Omental fat pad (tissue), 4 donors: ENCODE results near the gene SLC38A6. TPM values are rescaled to one million over a fixed set of nuclear protein-coding genes. Genes with fewer than 3 reads are reported as not detected.

Source experiments
- ATAC-seq: fragments of 150-250 bp; one replicate; pipeline ENCODE4 v1.9.1; 2016; ENCODE audit warnings: mild to moderate bottlenecking, moderate library complexity; ENCODE audit not compliant: low FRiP score
- DNase-seq: peaks from one replicate; pipeline ENCODE4 v3.0.0-alpha.2; 2019; ENCODE audit warnings: low spot score
- CTCF ChIP-seq, 3 donors: fragments of 450-650 bp; IDR thresholded peaks; one replicate each; pipeline ENCODE4 v1.5.1; 2016 to 2017; ENCODE audit warnings: antibody characterized with exemption in 3 of 3, mild to moderate bottlenecking in 3 of 3, moderate library complexity in 2 of 3
- total RNA-seq, 4 donors: library from RNA; depleted of rRNA; stranded (reverse); fragments of >200 nt; gene quantifications; one replicate each; pipeline ENCODE4 v1.1.0, GENCODE V29; 2016

SLC38A6 gene
- total RNA-seq, 4 donors from 2014 or later = 20.9 to 33.3 (median 24.5) TPM

DNA sequence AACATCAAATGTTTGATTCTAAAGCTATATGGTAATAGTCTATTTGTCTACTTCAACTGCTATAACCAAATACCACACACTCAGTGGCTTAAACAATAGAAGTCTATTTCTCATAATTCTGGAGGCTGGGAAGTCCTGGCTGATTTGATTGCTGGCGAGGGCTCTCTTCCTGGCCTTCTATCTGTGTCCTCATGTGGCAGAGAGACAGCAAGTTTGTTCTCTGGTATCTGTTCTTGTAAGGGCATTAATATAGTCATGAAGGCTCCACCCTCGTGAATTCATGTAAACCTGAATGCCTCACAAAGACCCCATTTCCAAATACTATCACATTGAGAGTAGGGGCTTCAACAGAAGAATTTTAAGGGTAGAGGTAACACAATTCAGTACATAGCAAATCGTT is 34.3 kb upstream of the SLC38A6 start:
- ATAC-seq (no peak), DNase-seq (no peak)
- TF ChIP-seq CTCF (IDR thresholded peaks at IDR 0.05) = no peak

GRCh38 chr14:60951776-60952435 is 29.1 kb upstream of the SLC38A6 start:
- no peak for TF ChIP-seq CTCF (IDR thresholded peaks at IDR 0.05)
- no peak for DNase-seq
- no peak for ATAC-seq

DNA sequence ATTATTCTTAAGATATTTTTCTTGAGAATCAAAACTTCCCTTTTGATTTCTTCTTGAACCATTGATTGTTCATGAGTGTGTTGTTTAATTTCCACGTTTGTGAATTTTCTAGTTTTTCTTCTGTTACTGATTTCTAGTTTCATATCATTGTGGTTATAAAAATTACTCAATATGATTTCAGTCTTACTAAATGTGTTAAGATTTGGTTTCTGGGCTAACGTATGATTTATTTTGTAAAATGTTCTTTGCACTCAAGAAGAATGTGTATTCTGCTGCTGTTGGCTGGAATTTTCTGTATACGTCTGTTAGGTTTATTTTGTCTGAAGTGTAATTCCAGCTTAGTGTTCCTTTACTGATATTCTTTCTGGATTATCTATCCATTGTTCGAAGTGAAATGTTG is 24.8 kb upstream of the SLC38A6 start:
- no peak for TF ChIP-seq CTCF (IDR thresholded peaks at IDR 0.05)
- DNase-seq = no peak
- ATAC-seq = no peak

DNA sequence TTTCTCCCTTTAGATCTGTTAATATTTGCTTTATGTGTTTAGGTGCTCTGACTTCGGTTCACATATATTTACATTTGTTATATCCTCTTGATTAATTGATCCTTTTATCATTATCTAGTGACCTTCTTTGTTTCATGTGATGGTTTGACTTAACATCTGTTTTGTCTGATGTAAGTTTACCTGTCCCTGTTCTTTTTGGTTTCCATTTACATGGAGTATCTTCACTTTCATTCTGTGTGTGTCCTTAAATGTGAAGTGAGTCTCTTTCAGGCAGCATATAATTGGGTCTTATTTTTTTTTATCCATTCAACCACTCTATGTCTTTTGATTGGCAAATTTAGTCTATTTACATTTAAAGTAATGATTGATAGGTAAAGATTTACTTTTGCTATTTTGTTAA is 24.4 kb upstream of the SLC38A6 start:
- no peak for ATAC-seq
- no peak for TF ChIP-seq CTCF (IDR thresholded peaks at IDR 0.05)
- DNase-seq = no peak

- no peak for ATAC-seq
- TF ChIP-seq CTCF (IDR thresholded peaks at IDR 0.05) = no peak
- DNase-seq = no peak
These were observed 22.9 kb upstream of the SLC38A6 start for GRCh38 chr14:60958146-60958545.

GRCh38 chr14:60963761-60964160 is 17.3 kb upstream of the SLC38A6 start:
- ATAC-seq = no peak
- TF ChIP-seq CTCF (IDR thresholded peaks at IDR 0.05) = no peak
- no peak for DNase-seq

DNA sequence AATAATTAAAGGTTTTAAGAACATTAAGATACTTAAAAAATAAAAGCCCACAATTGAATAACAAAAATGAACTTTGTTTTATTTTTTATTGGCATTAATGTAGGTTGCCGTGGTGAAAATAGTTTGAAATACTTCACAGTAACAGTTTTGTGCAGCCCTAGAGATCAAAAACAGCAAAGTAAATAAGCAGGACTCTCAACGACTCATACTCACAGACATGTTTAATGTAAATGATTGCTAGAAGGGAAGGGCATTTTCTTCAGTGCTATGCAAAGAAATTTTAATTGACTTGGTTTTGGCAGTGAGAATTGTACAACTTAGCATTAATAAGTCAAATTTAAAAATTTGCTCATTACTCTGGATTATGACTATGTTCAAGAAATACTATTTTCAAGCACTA is 16.1 kb upstream of the SLC38A6 start:
- no peak for DNase-seq
- no peak for TF ChIP-seq CTCF (IDR thresholded peaks at IDR 0.05)
- no peak for ATAC-seq
